ENCODE data around the gene PEX16. TPM values are rescaled to one million over a fixed set of nuclear protein-coding genes. Genes with fewer than 3 reads are reported as not detected.
A peak's percentile ranks its signal among the peaks of the same experiment; 100 is the strongest.

The PEX16 gene
- total RNA-seq, 3 donors from 2014 or later (not counting 1 experiment from before 2014, with no cell fraction given): 61.3 to 75.8 (median 67.6) TPM

DNA sequence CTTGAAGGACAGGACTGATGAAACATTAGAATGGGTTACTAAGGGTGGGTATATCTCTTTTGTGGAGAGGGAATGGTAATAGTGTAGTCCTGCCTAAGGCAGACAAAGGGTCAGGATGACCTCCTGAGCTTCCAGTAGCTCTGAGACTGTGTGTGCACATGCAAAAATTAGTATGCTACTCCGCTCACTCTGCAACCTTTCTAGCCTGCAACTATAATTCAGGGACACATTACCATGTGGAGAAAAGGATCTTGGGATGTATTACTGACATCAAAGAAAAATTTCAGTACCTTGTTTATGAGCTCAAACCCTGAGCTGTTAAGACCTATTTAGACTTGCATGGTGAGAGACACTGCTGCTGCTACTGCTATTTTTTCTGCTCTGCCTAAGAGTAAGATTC is 30.2 kb upstream of the PEX16 start:
- H3K4me1 Mint-ChIP-seq: no peaks in the 10 kb centered on the region
- Histone ChIP-seq H3K36me3 (ENCODE audit: control insufficient read depth, insufficient read depth, low read length) (peaks cover 77% of the 10 kb centered on the region), H3K27ac (ENCODE audit: low read length) (no peak overlapping the region), H3K4me1 (ENCODE audit: control insufficient read depth, insufficient read depth, low read length) (no peaks in the 10 kb centered on the region), H3K27me3 (ENCODE audit: control insufficient read depth, insufficient read depth, low read length) (no peaks in the 10 kb centered on the region), H3K9me3 (ENCODE audit: control insufficient read depth, insufficient read depth, low read length) (no peaks in the 10 kb centered on the region), H3K4me3 (ENCODE audit: low read length) (no peak overlapping the region)
- H3K9me3 Mint-ChIP-seq: no peaks in the 10 kb centered on the region
- WGBS (ENCODE audit: insufficient coverage): 100% methylated on average over 1 of the region's 1 CpG
- H3K4me3 Mint-ChIP-seq: no peak overlapping the region
- no peak for ATAC-seq
- intact Hi-C loops (cut with micrococcal nuclease): no loop called here
- H3K27me3 Mint-ChIP-seq (ENCODE audit: low read depth in 2 of 2): no peaks in the 10 kb centered on the region
- no peak for DNase-seq
- H3K36me3 Mint-ChIP-seq: peaks cover 45% of the 10 kb centered on the region
- TF ChIP-seq CTCF (IDR thresholded peaks at IDR 0.05): no peak
- H3K27ac Mint-ChIP-seq: no peak overlapping the region

- Histone ChIP-seq H3K27me3 (ENCODE audit: control insufficient read depth, insufficient read depth, low read length) (no peaks in the 10 kb centered on the region), H3K4me1 (ENCODE audit: control insufficient read depth, insufficient read depth, low read length) (no peaks in the 10 kb centered on the region), H3K4me3 (ENCODE audit: low read length) (no peak overlapping the region), H3K27ac (ENCODE audit: low read length) (no peak overlapping the region), H3K36me3 (ENCODE audit: control insufficient read depth, insufficient read depth, low read length) (peaks cover 72% of the 10 kb centered on the region), H3K9me3 (ENCODE audit: control insufficient read depth, insufficient read depth, low read length) (no peaks in the 10 kb centered on the region)
- H3K27ac Mint-ChIP-seq: peak overlapping the region in 1 of 2 donors; percentile 2
- intact Hi-C loops (cut with micrococcal nuclease): no loop called here
- H3K36me3 Mint-ChIP-seq: peaks cover 44% of the 10 kb centered on the region
- DNase-seq (no peak), ATAC-seq (no peak)
- no peak overlapping the region for H3K4me3 Mint-ChIP-seq
- no peak for TF ChIP-seq CTCF (IDR thresholded peaks at IDR 0.05)
- H3K9me3 Mint-ChIP-seq: no peaks in the 10 kb centered on the region
- 99% methylated on average over 3 of the region's 3 CpGs for WGBS (ENCODE audit: insufficient coverage)
- no peaks in the 10 kb centered on the region for H3K27me3 Mint-ChIP-seq (ENCODE audit: low read depth in 2 of 2)
- H3K4me1 Mint-ChIP-seq: no peaks in the 10 kb centered on the region
Observed at GRCh38 chr11:45945397-45945999, 27.8 kb upstream of the PEX16 start.

DNA sequence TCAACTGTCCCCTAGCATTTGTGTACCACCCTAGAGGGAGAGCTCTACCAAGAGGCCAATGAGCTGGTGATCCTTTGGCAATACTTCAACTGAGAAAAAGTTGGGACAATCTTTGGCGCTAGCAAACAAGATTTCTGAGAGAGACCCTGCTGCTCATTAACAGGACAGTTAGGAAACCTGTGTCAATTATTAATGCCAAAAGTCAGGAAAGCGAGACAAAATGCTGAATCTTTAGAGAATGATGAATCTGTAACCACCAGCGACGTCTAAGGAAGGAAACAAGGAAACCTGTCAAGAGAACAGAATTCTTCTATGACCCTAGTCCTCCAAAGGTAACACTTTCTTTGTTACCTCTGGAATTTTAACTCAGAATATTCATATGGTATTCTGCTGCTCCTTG is 24.7 kb upstream of the PEX16 start:
- H3K4me1 ChIP-seq (ENCODE audit: control insufficient read depth, insufficient read depth, low read length): peaks cover 3% of the 10 kb centered on the region
- WGBS (ENCODE audit: insufficient coverage): 100% methylated on average over 4 of the region's 4 CpGs
- H3K27ac ChIP-seq (ENCODE audit: low read length): no peak overlapping the region
- no peaks in the 10 kb centered on the region for H3K27me3 ChIP-seq (ENCODE audit: control insufficient read depth, insufficient read depth, low read length)
- H3K9me3 ChIP-seq (ENCODE audit: control insufficient read depth, insufficient read depth, low read length): no peaks in the 10 kb centered on the region
- H3K4me3 ChIP-seq (ENCODE audit: low read length): no peak overlapping the region
- H3K9me3 Mint-ChIP-seq: no peaks in the 10 kb centered on the region
- intact Hi-C loops (cut with micrococcal nuclease): no loop called here
- peaks cover 56% of the 10 kb centered on the region for H3K36me3 ChIP-seq (ENCODE audit: control insufficient read depth, insufficient read depth, low read length)
- TF ChIP-seq CTCF (IDR thresholded peaks at IDR 0.05): no peak
- H3K4me1 Mint-ChIP-seq: no peaks in the 10 kb centered on the region
- no peak overlapping the region for H3K27ac Mint-ChIP-seq
- no peak overlapping the region for H3K4me3 Mint-ChIP-seq
- ATAC-seq (no peak), DNase-seq (no peak)
- no peaks in the 10 kb centered on the region for H3K27me3 Mint-ChIP-seq (ENCODE audit: low read depth in 2 of 2)
- H3K36me3 Mint-ChIP-seq: peaks cover 18% of the 10 kb centered on the region

- Mint-ChIP-seq H3K27ac (no peak overlapping the region), H3K36me3 (peaks cover 25% of the 10 kb centered on the region), H3K9me3 (no peaks in the 10 kb centered on the region), H3K4me1 (no peaks in the 10 kb centered on the region), H3K4me3 (no peak overlapping the region), H3K27me3 (ENCODE audit: low read depth in 2 of 2) (no peaks in the 10 kb centered on the region)
- no peak for ATAC-seq
- intact Hi-C loops (cut with micrococcal nuclease): no loop called here
- H3K4me1 ChIP-seq (ENCODE audit: control insufficient read depth, insufficient read depth, low read length): peaks cover 3% of the 10 kb centered on the region
- no peaks in the 10 kb centered on the region for H3K9me3 ChIP-seq (ENCODE audit: control insufficient read depth, insufficient read depth, low read length)
- TF ChIP-seq CTCF (IDR thresholded peaks at IDR 0.05): no peak
- H3K4me3 ChIP-seq (ENCODE audit: low read length): no peak overlapping the region
- no peaks in the 10 kb centered on the region for H3K27me3 ChIP-seq (ENCODE audit: control insufficient read depth, insufficient read depth, low read length)
- no peak overlapping the region for H3K27ac ChIP-seq (ENCODE audit: low read length)
- no peak for DNase-seq
- peaks cover 55% of the 10 kb centered on the region for H3K36me3 ChIP-seq (ENCODE audit: control insufficient read depth, insufficient read depth, low read length)
- 94% methylated on average over 2 of the region's 4 CpGs for WGBS (ENCODE audit: insufficient coverage)
Observed at GRCh38 chr11:45941285-45941684, 23.6 kb upstream of the PEX16 start.
